Effector CD4-positive, alpha-beta T cell (primary cell): ENCODE measurements around the gene CEBPZ.
"Not testable (repeated sequence)": the region's sequence is repeated elsewhere in the genome, so short reads cannot be mapped to it uniquely, and the experiment has no call there.

ENCODE experiments used
- DNase-seq: peaks from one replicate; pipeline ENCODE4 v3.0.0-alpha.2; 2020

Gene CEBPZ

GRCh38 chr2:37223131-37223530 lies 8.3 kb downstream of the CEBPZ start:
- DNase-seq = no peak

- no peak for DNase-seq
Observed at GRCh38 chr2:37219046-37219445, 12.3 kb downstream of the CEBPZ start.

GRCh38 chr2:37215250-37215649 lies 16.1 kb downstream of the CEBPZ start:
- no peak for DNase-seq

GRCh38 chr2:37211939-37212338 lies 19.5 kb downstream of the CEBPZ start:
- DNase-seq = no peak

- DNase-seq = no peak
Observed at GRCh38 chr2:37211212-37211611, 20.2 kb downstream of the CEBPZ start.

- not testable (repeated sequence) for DNase-seq
Observed at GRCh38 chr2:37206760-37207159, 24.6 kb downstream of the CEBPZ start.

- DNase-seq = no peak
Observed at GRCh38 chr2:37205689-37206341, 25.6 kb downstream of the CEBPZ start.

- not testable (repeated sequence) for DNase-seq
Observed at GRCh38 chr2:37205071-37205661, 26.2 kb downstream of the CEBPZ start.

GRCh38 chr2:37203708-37204107 lies 27.7 kb downstream of the CEBPZ start:
- DNase-seq = no peak

- DNase-seq = no peak
Observed at GRCh38 chr2:37201766-37202165, 29.6 kb downstream of the CEBPZ start.

- DNase-seq = no peak
Observed at GRCh38 chr2:37201208-37201607, 30.2 kb downstream of the CEBPZ start.

- no peak for DNase-seq
Observed at GRCh38 chr2:37198681-37199065, 32.7 kb downstream of the CEBPZ start.

GRCh38 chr2:37196320-37197195 lies 34.8 kb downstream of the CEBPZ start, which contains the start of gene CEBPZOS:
CEBPZOS (plus strand) TSS chr2:37196496; CDS start chr2:37199705, 3,209 bp downstream.
- DNase-seq = peak; percentile 88

- DNase-seq = not testable (repeated sequence)
Observed at GRCh38 chr2:37195862-37196319, 35.5 kb downstream of the CEBPZ start.

- DNase-seq = no peak
Observed at GRCh38 chr2:37192551-37192950, 38.8 kb downstream of the CEBPZ start.

- no peak for DNase-seq
Observed at GRCh38 chr2:37191747-37192146, 39.6 kb downstream of the CEBPZ start.

- DNase-seq = no peak
Observed at GRCh38 chr2:37191253-37191652, 40.1 kb downstream of the CEBPZ start.

- DNase-seq = no peak
Observed at GRCh38 chr2:37190290-37190689, 41.1 kb downstream of the CEBPZ start.

GRCh38 chr2:37189452-37190153 lies 41.8 kb downstream of the CEBPZ start:
- no peak for DNase-seq

- no peak for DNase-seq
Observed at GRCh38 chr2:37188570-37188969, 42.8 kb downstream of the CEBPZ start, which contains the start of gene SULT6B1. SULT6B1 (minus strand) TSS chr2:37188670; CDS start chr2:37188640, 30 bp downstream.

- no peak for DNase-seq
Observed at GRCh38 chr2:37181726-37182684, 49.4 kb downstream of the CEBPZ start.

- no peak for DNase-seq
Observed at GRCh38 chr2:37180640-37181039, 50.8 kb downstream of the CEBPZ start.
